Spleen (tissue), 11 donors: Measurements from ENCODE around the gene KRTCAP2. TPM values are rescaled to one million over a fixed set of nuclear protein-coding genes. Genes with fewer than 3 reads are reported as not detected.

Source experiments
- DNase-seq: peaks from one replicate; pipeline ENCODE4 v3.0.0-alpha.2; 2020
- H3K27ac ChIP-seq, 8 donors: fragments of 200-600 bp; sonication (generic) in 7 of 8; 1 replicate in 4 of 8; 2 replicates in 4 of 8; pipeline versions ENCODE4 v1.5.0 to v1.8.0; 2016 to 2021; ENCODE audit warnings: inconsistent platforms in 4 of 8, mild to moderate bottlenecking in 4 of 8, moderate library complexity in 1 of 8
- H3K27me3 ChIP-seq, 7 donors: fragments of 200-600 bp; sonication (generic) in 6 of 7; replicated peaks in 1 of 7; 1 replicate in 4 of 7; 2 replicates in 3 of 7; pipeline versions ENCODE4 v1.5.0 to v1.8.0; 2016 to 2021; ENCODE audit warnings: inconsistent platforms in 3 of 7, mild to moderate bottlenecking in 1 of 7
- H3K36me3 ChIP-seq, 6 donors: fragments of 200-600 bp; sonication (generic) in 5 of 6; 1 replicate in 4 of 6; 2 replicates in 2 of 6; pipeline versions ENCODE4 v1.5.0 to v1.8.0; 2016 to 2021; ENCODE audit warnings: inconsistent platforms in 2 of 6
- H3K4me1 ChIP-seq, 6 donors: fragments of 200-600 bp; sonication (generic) in 5 of 6; 1 replicate in 3 of 6; 2 replicates in 3 of 6; pipeline versions ENCODE4 v1.5.0 to v1.8.0; 2016 to 2021; ENCODE audit warnings: inconsistent platforms in 3 of 6
- H3K4me3 ChIP-seq, 8 donors: fragments of 200-600 bp; sonication (generic) in 7 of 8; 1 replicate in 4 of 8; 2 replicates in 4 of 8; pipeline versions ENCODE4 v1.5.0 to v1.8.0; 2016 to 2021; ENCODE audit warnings: inconsistent platforms in 4 of 8, mild to moderate bottlenecking in 4 of 8, moderate library complexity in 2 of 8
- H3K9me3 ChIP-seq, 8 donors: fragments of 200-600 bp; sonication (generic) in 7 of 8; 1 replicate in 4 of 8; 2 replicates in 4 of 8; pipeline versions ENCODE4 v1.5.0 to v1.8.0; 2016 to 2021; ENCODE audit warnings: inconsistent platforms in 4 of 8
- CTCF ChIP-seq, 11 experiments: fragments of 200-600 bp in 7 of 11; fragments of 450-650 bp in 4 of 11; sonication (generic) in 4 of 11; IDR thresholded peaks in 8 of 11; conservative IDR thresholded peaks in 3 of 11; 1 replicate in 7 of 11; 2 replicates in 4 of 11; pipeline versions ENCODE4 v1.4.0 to v1.8.0; 2016 to 2021; ENCODE audit warnings: antibody characterized with exemption in 11 of 11, inconsistent platforms in 4 of 11, mild to moderate bottlenecking in 1 of 11
- POLR2A ChIP-seq, 3 donors: fragments of 450-650 bp; IDR thresholded peaks; one replicate each; pipeline ENCODE4 v1.5.1; 2017; ENCODE audit warnings: antibody characterized with exemption in 3 of 3, mild to moderate bottlenecking in 1 of 3
- POLR2AphosphoS5 ChIP-seq, 3 donors: sonication (generic); formaldehyde crosslinking; IDR thresholded peaks; one replicate each; pipeline ENCODE4 v1.5.1; 2017; ENCODE audit warnings: antibody characterized with exemption in 3 of 3
- WGBS, 5 donors: extraction: QIAGEN DNeasy Blood & Tissue Kit in 3 of 5; methylation state at CpG; one replicate each; pipeline versions ENCODE4 v1.1.5 to v1.1.7; 2013 to 2018; 5-methylcytosine and 5-hydroxymethylcytosine counted together
- intact Hi-C: fragments of 100-400 bp; cut with DNase I; formaldehyde crosslinking; loops from one replicate; pipeline ENCODE4 v1.15.0; 2023; ENCODE audit warnings: low total_unique reads
- polyA plus RNA-seq, 3 donors: library from polyadenylated mRNA; stranded (reverse); fragments of 200-250 nt; gene quantifications; one replicate each; pipeline ENCODE4 v1.2.1, GENCODE V29; 2013
- total RNA-seq, 7 donors: library from RNA; depleted of rRNA in 3 of 7; stranded (reverse); fragments of >200 nt in 3 of 7; fragmentation: NEBNext Ultra II Directional in 4 of 7; extraction: Animal tissue kit (Norgen Biotek cat#: 25700) in 4 of 7; gene quantifications; one replicate each; pipeline versions ENCODE4 v1.1.0 to v1.2.1, GENCODE V29; 2016 to 2021
- donor health status: healthy with polysubstance abuse.
- donor health status: DM: no; HTN: no; CAD: no; lungs with moderate emphysema.
- donor health status: DM: no; HTN: no; CAD: no.
- donor health status: Bipolar disorder and iron deficiency.
- donor health status: healthy.
- donor health status: DM: no; HTN: no; CAD: no.
- donor health status: DM: yes; HTN: yes; CAD: no.

The KRTCAP2 gene
- total and polyA plus RNA-seq, 10 donors, result 113 to 203 (median 146) TPM

- peak; percentile 40 to 83 (median 60) for TF ChIP-seq CTCF (IDR thresholded peaks at IDR 0.05 in 8 of 11, conservative IDR thresholded peaks at IDR 0.05 in 3 of 11)
- TF ChIP-seq POLR2A (IDR thresholded peaks at IDR 0.05), result peak; percentile 62 to 74 (median 68)
- peak; percentile 95 to 96 (median 95) for TF ChIP-seq POLR2AphosphoS5 (IDR thresholded peaks at IDR 0.05)
- no peaks in the 10 kb centered on the region for H3K9me3 ChIP-seq
- peak; percentile 99 for DNase-seq
- H3K27ac ChIP-seq, result peak within 1 kb of the TSS; percentile 94 to 98 (median 96)
- peaks cover 0 to 33% (median 0%) of the 10 kb centered on the region in 6 donors for H3K36me3 ChIP-seq
- H3K27me3 ChIP-seq, result no peaks in the 10 kb centered on the region
- peaks cover 33 to 71% (median 48%) of the 10 kb centered on the region in 6 donors for H3K4me1 ChIP-seq
- H3K4me3 ChIP-seq, result peak within 1 kb of the TSS; percentile 55 to 92 (median 70)
- intact Hi-C loops, result no loop called here
- WGBS, 5 donors, result 0 to 1% (median 0%) methylated on average over 37 to 52 of the region's 52 CpGs
Measured at GRCh38 chr1:155135415-155136028, 37.6 kb downstream of the KRTCAP2 start, which contains the start of gene SLC50A1. TSS of gene SLC50A1 (plus strand) at chr1:155135852. CDS start at chr1:155135912, 60 bp downstream.

- peaks cover 33 to 71% (median 48%) of the 10 kb centered on the region in 6 donors for H3K4me1 ChIP-seq
- H3K27ac ChIP-seq, result peak overlapping the region; percentile 94 to 98 (median 96)
- no peaks in the 10 kb centered on the region for H3K9me3 ChIP-seq
- TF ChIP-seq CTCF (IDR thresholded peaks at IDR 0.05 in 8 of 11, conservative IDR thresholded peaks at IDR 0.05 in 3 of 11), result no peak
- no peak for TF ChIP-seq POLR2AphosphoS5 (IDR thresholded peaks at IDR 0.05)
- no peak for TF ChIP-seq POLR2A (IDR thresholded peaks at IDR 0.05)
- DNase-seq, result peak; percentile 89
- H3K36me3 ChIP-seq, result peaks cover 0 to 33% (median 0%) of the 10 kb centered on the region in 6 donors
- WGBS, 5 donors, result 16 to 40% (median 22%) methylated on average over 18 of the region's 18 CpGs
- H3K27me3 ChIP-seq, result peaks cover 0 to 5% (median 1%) of the 10 kb centered on the region in 7 donors
- peak overlapping the region; percentile 55 to 92 (median 70) for H3K4me3 ChIP-seq
- intact Hi-C loops, result no loop called here
Measured at GRCh38 chr1:155134880-155135414, 38.2 kb downstream of the KRTCAP2 start.

DNA sequence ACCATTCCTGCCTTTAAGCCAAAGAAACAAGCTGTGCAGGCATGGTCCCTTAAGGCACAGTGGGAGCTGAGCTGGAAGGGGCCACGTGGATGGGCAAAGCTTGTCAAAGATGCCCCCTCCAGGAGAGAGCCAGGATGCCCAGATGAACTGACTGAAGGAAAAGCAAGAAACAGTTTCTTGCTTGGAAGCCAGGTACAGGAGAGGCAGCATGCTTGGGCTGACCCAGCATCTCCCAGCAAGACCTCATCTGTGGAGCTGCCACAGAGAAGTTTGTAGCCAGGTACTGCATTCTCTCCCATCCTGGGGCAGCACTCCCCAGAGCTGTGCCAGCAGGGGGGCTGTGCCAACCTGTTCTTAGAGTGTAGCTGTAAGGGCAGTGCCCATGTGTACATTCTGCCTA lies 38.8 kb downstream of the KRTCAP2 start:
- no peak for TF ChIP-seq POLR2AphosphoS5 (IDR thresholded peaks at IDR 0.05)
- DNase-seq, result no peak
- H3K9me3 ChIP-seq, result no peaks in the 10 kb centered on the region
- peaks cover 0 to 33% (median 0%) of the 10 kb centered on the region in 6 donors for H3K36me3 ChIP-seq
- peak overlapping the region in 2 of 8 donors; percentile 67 to 92 for H3K4me3 ChIP-seq
- WGBS, 5 donors, result 58 to 94% (median 79%) methylated on average over 1 of the region's 1 CpG
- intact Hi-C loops, result no loop called here
- H3K4me1 ChIP-seq, result peaks cover 35 to 71% (median 44%) of the 10 kb centered on the region in 6 donors
- peak overlapping the region; percentile 94 to 98 (median 96) for H3K27ac ChIP-seq
- H3K27me3 ChIP-seq, result peaks cover 0 to 11% (median 7%) of the 10 kb centered on the region in 7 donors

DNA sequence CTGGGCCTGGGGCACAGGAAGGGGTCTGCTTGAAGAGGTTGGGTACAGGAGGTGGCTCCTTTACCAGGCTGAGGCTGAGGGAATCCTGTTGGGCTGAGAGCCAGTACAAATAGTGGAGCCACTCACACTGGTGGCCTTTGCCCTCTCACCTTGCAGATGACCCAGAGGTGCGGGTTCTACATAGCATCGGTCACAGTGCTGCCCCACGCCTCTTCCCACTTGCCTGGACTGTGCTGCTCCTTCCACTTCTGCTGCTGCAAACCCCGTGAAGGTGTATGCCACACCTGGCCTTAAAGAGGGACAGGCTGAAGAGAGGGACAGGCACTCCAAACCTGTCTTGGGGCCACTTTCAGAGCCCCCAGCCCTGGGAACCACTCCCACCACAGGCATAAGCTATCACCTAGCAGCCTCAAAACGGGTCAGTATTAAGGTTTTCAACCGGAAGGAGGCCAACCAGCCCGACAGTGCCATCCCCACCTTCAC lies 39.3 kb downstream of the KRTCAP2 start:
- H3K9me3 ChIP-seq, result no peaks in the 10 kb centered on the region
- intact Hi-C loops, result no loop called here
- H3K4me1 ChIP-seq, result peaks cover 32 to 71% (median 44%) of the 10 kb centered on the region in 6 donors
- H3K36me3 ChIP-seq, result peaks cover 0 to 31% (median 0%) of the 10 kb centered on the region in 6 donors
- peaks cover 0 to 16% (median 12%) of the 10 kb centered on the region in 7 donors for H3K27me3 ChIP-seq
- peak; percentile 71 for DNase-seq
- H3K4me3 ChIP-seq, result no peak overlapping the region
- WGBS, 5 donors, result 77 to 92% (median 86%) methylated on average over 6 to 7 of the region's 7 CpGs
- peak overlapping the region in 3 of 8 donors; percentile 95 to 98 (median 97) for H3K27ac ChIP-seq
- TF ChIP-seq POLR2A (IDR thresholded peaks at IDR 0.05) (no peak), CTCF (IDR thresholded peaks at IDR 0.05 in 8 of 11, conservative IDR thresholded peaks at IDR 0.05 in 3 of 11) (no peak), POLR2AphosphoS5 (IDR thresholded peaks at IDR 0.05) (no peak)
